Cardiac ventricle fibroblast (primary cell): ENCODE results near the gene CRTAC1. TPM values are rescaled to one million over a fixed set of nuclear protein-coding genes. Genes with fewer than 3 reads are reported as not detected.

ENCODE experiments used
- total RNA-seq: library from RNA; depleted of rRNA; stranded (reverse); fragments of >200 nt; gene quantifications from 2 replicates; pipeline ENCODE4 v1.2.3, GENCODE V29; 2015

CRTAC1 gene, protein sequence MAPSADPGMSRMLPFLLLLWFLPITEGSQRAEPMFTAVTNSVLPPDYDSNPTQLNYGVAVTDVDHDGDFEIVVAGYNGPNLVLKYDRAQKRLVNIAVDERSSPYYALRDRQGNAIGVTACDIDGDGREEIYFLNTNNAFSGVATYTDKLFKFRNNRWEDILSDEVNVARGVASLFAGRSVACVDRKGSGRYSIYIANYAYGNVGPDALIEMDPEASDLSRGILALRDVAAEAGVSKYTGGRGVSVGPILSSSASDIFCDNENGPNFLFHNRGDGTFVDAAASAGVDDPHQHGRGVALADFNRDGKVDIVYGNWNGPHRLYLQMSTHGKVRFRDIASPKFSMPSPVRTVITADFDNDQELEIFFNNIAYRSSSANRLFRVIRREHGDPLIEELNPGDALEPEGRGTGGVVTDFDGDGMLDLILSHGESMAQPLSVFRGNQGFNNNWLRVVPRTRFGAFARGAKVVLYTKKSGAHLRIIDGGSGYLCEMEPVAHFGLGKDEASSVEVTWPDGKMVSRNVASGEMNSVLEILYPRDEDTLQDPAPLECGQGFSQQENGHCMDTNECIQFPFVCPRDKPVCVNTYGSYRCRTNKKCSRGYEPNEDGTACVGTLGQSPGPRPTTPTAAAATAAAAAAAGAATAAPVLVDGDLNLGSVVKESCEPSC
- not detected in 2 replicates for total RNA-seq

DNA sequence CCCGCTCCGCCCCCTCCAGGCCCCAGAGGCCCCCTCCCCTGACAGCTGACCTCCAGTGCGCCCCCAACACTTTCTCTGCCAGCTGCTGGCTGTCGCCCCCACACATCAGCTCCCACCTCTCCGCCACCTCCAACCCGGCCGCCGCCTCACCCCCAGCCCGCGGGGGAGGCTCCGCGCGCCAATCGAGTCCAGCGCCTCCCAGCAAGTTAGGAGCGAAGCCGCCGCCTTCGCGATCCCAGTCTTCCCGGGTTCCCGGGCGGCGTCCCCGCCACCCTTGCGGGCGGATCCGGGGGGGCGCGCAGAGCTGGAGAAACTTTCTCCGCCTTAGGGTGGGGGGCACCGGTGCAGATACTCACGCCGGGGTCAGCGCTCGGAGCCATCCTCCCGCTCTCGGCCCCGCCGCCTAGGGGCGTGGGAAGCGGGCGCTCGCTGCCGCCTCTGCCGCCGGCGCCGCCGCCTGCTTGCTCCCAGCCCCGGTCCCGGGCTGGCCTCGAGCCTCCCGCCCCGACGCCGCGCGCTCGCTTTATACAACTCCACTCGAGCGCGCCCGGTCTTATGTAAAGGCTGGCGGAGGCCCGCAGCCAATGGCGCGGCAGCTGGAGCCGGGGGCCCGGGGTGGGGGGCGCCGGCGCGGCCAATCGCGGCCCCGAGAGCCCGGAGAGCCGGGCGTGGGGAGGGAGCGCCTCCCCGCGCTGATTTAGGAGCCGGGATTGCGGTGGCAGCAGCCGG is at the start of gene CRTAC1:
Gene CRTAC1, minus strand, starts transcription at position 529 of the 729 bp plus-strand sequence. Its CDS starts 149 bp downstream, at position 380.

DNA sequence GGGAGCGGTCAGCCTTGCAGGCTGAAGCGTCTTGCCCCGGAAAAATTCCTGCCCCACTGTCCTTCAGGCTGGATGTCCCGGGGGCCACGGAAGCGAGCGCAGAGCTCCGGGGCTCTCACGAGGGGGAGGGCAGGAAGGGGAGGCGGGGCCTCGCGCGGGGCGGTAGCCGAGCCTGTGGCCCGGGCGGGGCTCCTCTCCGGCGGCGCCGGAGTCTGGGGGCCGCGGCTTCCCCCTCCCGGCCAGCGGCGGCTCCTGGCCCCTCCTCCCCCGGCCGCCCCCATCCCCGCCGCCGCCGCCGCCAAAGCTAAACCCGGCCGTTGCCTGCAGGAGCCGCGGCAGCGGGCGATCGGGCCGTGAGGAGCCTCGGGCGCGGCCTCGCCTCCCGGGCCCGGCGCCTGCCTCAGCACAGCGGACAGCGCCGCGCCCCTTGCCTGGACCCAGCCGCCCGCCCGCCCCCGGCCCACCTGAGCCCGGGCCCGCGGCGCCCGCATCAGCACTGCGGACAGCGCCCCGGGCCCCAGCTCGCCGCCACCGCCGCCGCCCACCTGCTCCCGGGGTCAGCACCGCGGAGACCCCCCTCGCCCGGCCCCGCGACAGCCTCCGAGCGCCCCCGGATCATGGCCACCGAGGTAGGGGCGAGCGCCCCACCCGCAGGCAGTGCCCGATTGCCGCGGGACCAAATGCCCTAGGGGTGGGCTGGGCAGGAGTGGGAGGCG is 180.6 kb downstream of the CRTAC1 start, which contains the start of gene GOLGA7B:
Gene GOLGA7B, plus strand, starts transcription at position 157 of the 716 bp plus-strand sequence. Its CDS starts 461 bp downstream, at position 618.

Other genes with a start within 250 kb of the CRTAC1 start
- gene GOLGA7B, start 180.8 kb downstream of the CRTAC1 start, total RNA-seq: not detected in 2 replicates
- 5.0 and 10.0 TPM in 2 replicates for gene R3HCC1L, start 104.0 kb upstream of the CRTAC1 start, total RNA-seq
- 3.9 and 4.6 TPM in 2 replicates for gene LOXL4, start 237.6 kb upstream of the CRTAC1 start, total RNA-seq